Breast epithelium (tissue), 4 donors: ENCODE results near the gene PTPN14. TPM values are rescaled to one million over a fixed set of nuclear protein-coding genes. Genes with fewer than 3 reads are reported as not detected.
"Not testable (repeated sequence)": the region's sequence is repeated elsewhere in the genome, so short reads cannot be mapped to it uniquely, and the experiment has no call there.

Experiments
- DNase-seq, 2 donors: peaks; one replicate each; pipeline ENCODE4 v3.0.0-alpha.2; 2019; ENCODE audit warnings: low spot score in 2 of 2
- H3K27ac ChIP-seq, 2 donors: fragments of 200-600 bp; sonication (generic) in 1 of 2; one replicate each; pipeline ENCODE4 v1.5.1; 2016 to 2019; ENCODE audit warnings: mild to moderate bottlenecking in 1 of 2
- H3K27me3 ChIP-seq, 2 donors: fragments of 200-600 bp; sonication (generic) in 1 of 2; one replicate each; pipeline versions ENCODE4 v1.5.1 to v1.6.0; 2017 to 2019; ENCODE audit warnings: control low read depth in 1 of 2, mild to moderate bottlenecking in 1 of 2
- H3K36me3 ChIP-seq: fragments of 200-600 bp; one replicate; pipeline ENCODE4 v1.5.1; 2019
- H3K4me1 ChIP-seq, 2 donors: fragments of 200-600 bp; sonication (generic); one replicate each; pipeline ENCODE4 v1.5.1; 2016 to 2019; ENCODE audit warnings: control low read depth in 1 of 2
- H3K4me3 ChIP-seq, 3 donors: fragments of 200-600 bp; sonication (generic); 1 replicate in 2 of 3; 2 replicates in 1 of 3; pipeline ENCODE4 v1.5.1; 2016 to 2019; ENCODE audit warnings: mild to moderate bottlenecking in 3 of 3, moderate library complexity in 2 of 3
- H3K9me3 ChIP-seq, 2 donors: fragments of 200-600 bp; sonication (generic) in 1 of 2; one replicate each; pipeline ENCODE4 v1.5.1; 2016 to 2019; ENCODE audit warnings: control low read depth in 1 of 2
- POLR2A ChIP-seq: fragments of 450-650 bp; IDR thresholded peaks from one replicate; pipeline ENCODE4 v1.6.1; 2016; ENCODE audit warnings: antibody characterized with exemption, mild to moderate bottlenecking, moderate library complexity
- POLR2AphosphoS5 ChIP-seq, 3 donors: sonication (generic); formaldehyde crosslinking; IDR thresholded peaks; one replicate each; pipeline ENCODE4 v1.6.1; 2017; ENCODE audit warnings: antibody characterized with exemption in 3 of 3
- intact Hi-C: fragments of 100-400 bp; cut with DNase I; formaldehyde crosslinking; loops from one replicate; pipeline ENCODE4 v1.15.1; 2023; ENCODE audit warnings: low total_unique reads
- total RNA-seq, 3 donors: library from RNA; depleted of rRNA; stranded (reverse); fragments of >200 nt; gene quantifications; one replicate each; pipeline ENCODE4 v1.1.0, GENCODE V29; 2016
- TF ChIP-seq, protein P1 (sequence below), 3 donors: fragments of 450-650 bp; IDR thresholded peaks; one replicate each; pipeline ENCODE4 v1.5.1; 2016 to 2017; ENCODE audit warnings: antibody characterized with exemption in 3 of 3, mild to moderate bottlenecking in 3 of 3, moderate library complexity in 3 of 3

Gene PTPN14
- total RNA-seq, 3 donors from 2014 or later, result 30.4 to 57.4 (median 49.5) TPM

DNA sequence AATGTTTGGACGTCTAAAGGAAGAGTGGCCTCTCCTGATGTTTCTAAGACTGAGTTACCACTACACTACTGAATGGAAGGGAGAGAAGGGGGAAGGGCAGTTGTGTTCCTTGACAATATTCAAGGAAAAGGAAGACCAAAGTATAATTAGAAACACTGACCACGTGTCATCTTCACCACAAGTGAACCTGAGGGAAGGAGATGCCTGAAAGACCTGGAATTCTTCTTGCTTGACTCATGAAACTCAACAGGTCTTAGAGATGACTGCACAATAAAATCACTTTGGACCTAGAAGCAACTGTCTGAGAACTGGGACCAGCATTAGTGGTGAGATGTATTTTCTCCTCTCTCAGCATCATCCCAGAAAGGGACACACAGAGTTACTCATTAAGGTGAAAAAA, 56.7 kb downstream of the PTPN14 start:
- H3K27me3 ChIP-seq, result no peaks in the 10 kb centered on the region
- no peak overlapping the region for H3K4me3 ChIP-seq
- H3K36me3 ChIP-seq, result no peaks in the 10 kb centered on the region
- H3K27ac ChIP-seq, result peak overlapping the region in 1 of 2 donors; percentile 11
- H3K4me1 ChIP-seq, result no peaks in the 10 kb centered on the region
- TF ChIP-seq POLR2A (no peak), POLR2AphosphoS5 (IDR thresholded peaks at IDR 0.05) (no peak)
- TF ChIP-seq, protein P1, sequence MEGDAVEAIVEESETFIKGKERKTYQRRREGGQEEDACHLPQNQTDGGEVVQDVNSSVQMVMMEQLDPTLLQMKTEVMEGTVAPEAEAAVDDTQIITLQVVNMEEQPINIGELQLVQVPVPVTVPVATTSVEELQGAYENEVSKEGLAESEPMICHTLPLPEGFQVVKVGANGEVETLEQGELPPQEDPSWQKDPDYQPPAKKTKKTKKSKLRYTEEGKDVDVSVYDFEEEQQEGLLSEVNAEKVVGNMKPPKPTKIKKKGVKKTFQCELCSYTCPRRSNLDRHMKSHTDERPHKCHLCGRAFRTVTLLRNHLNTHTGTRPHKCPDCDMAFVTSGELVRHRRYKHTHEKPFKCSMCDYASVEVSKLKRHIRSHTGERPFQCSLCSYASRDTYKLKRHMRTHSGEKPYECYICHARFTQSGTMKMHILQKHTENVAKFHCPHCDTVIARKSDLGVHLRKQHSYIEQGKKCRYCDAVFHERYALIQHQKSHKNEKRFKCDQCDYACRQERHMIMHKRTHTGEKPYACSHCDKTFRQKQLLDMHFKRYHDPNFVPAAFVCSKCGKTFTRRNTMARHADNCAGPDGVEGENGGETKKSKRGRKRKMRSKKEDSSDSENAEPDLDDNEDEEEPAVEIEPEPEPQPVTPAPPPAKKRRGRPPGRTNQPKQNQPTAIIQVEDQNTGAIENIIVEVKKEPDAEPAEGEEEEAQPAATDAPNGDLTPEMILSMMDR (IDR thresholded peaks at IDR 0.05), result no peak
- H3K9me3 ChIP-seq, result no peaks in the 10 kb centered on the region
- no peak for DNase-seq
- intact Hi-C loops, result no loop called here

DNA sequence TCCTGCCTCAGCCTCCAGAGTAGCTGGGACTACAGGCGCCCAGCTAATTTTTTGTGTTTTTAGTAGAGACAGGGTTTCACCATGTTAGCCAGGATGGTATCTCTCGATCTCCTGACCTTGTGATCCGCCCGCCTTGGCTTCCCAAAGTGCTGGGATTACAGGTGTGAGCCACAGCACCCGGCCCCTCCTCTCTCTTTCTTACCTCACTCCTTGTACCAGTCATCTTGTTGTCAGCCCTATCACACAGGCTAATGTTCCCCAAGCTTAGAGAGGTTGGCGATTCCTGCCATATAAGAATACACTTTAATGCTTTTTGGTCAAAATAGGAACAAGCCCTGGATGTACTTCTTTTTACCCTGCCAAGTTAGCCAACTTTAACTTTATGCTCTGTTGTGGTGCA, 57.2 kb downstream of the PTPN14 start:
- peak overlapping the region in 1 of 2 donors; percentile 11 for H3K27ac ChIP-seq
- H3K36me3 ChIP-seq, H3K9me3 ChIP-seq, H3K27me3 ChIP-seq, H3K4me1 ChIP-seq, intact Hi-C loops, H3K4me3 ChIP-seq, DNase-seq: not testable (repeated sequence)

DNA sequence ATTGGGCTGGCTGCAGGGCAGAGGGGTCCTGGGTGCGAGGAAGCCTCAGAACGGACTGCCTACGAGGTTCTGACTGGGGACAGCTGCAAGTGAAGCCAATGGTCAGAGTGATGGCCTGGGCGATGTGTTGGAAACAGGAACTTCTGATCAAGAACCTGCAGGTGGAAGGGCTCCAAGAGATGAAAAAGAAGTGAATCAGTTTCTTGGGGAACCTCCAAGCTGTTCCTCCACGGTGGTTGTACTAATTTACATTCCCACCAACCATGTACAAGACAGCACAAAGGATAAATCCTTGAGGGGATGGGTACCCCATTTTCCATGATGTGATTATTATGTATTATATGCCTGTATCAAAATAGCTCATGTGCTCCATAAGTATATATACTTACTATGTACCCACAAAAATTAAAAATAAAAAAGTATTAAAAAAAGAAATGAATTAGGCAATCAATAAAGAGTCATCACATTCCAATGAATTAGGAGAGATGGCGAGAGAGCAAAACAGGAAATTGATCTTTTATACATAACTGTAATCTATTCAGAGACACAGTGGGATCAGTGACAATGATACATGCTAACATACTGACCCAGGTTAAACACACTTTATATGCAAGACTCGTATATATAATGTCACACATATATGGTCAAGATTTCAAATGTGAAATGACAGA, 58.1 kb downstream of the PTPN14 start:
- Histone ChIP-seq H3K36me3 (no peaks in the 10 kb centered on the region), H3K4me3 (no peak overlapping the region), H3K4me1 (no peaks in the 10 kb centered on the region), H3K27me3 (no peaks in the 10 kb centered on the region), H3K27ac (peak overlapping the region in 1 of 2 donors; percentile 5), H3K9me3 (no peaks in the 10 kb centered on the region)
- intact Hi-C loops, result no loop called here
- DNase-seq, result no peak
- TF ChIP-seq POLR2AphosphoS5 (IDR thresholded peaks at IDR 0.05), result no peak
- TF ChIP-seq, protein P1 (IDR thresholded peaks at IDR 0.05), result no peak
- TF ChIP-seq POLR2A, result no peak

DNA sequence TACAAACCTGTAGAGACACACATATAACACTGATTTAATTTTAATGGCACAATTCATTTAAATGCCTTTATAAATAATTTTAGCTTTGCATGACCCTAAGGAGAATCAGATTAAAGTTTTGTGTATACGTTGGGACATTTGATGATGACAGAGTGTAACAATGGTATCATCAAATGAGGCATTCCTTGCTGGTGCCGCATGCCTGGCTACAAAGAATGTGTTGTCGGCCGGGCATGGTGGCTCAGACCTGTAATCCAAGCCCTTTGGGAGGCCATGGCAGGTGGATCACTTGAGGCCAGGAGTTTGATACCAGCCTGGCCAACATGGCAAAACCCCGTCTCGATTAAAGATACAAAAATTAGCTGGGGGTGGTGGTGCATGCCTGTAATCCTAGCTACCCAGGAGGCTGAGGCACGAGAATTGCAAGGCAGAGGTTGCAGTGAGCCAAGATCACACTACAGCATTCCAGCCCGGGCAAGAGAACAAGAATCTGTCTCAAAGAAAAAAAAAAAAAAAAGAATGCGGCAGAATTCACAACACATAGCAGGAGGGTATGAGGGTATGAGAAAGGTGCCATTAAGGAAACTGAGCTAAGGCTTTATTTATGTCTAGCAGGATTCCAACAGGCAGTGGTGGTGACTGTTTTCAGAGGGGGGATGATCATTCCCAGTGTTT, 58.9 kb downstream of the PTPN14 start:
- Histone ChIP-seq H3K27ac (peak overlapping the region in 1 of 2 donors; percentile 5), H3K36me3 (no peaks in the 10 kb centered on the region), H3K27me3 (no peaks in the 10 kb centered on the region), H3K9me3 (no peaks in the 10 kb centered on the region), H3K4me3 (no peak overlapping the region), H3K4me1 (no peaks in the 10 kb centered on the region)
- TF ChIP-seq, protein P1 (IDR thresholded peaks at IDR 0.05), result no peak
- TF ChIP-seq POLR2AphosphoS5 (IDR thresholded peaks at IDR 0.05) (no peak), POLR2A (no peak)
- DNase-seq, result no peak
- intact Hi-C loops, result no loop called here

DNA sequence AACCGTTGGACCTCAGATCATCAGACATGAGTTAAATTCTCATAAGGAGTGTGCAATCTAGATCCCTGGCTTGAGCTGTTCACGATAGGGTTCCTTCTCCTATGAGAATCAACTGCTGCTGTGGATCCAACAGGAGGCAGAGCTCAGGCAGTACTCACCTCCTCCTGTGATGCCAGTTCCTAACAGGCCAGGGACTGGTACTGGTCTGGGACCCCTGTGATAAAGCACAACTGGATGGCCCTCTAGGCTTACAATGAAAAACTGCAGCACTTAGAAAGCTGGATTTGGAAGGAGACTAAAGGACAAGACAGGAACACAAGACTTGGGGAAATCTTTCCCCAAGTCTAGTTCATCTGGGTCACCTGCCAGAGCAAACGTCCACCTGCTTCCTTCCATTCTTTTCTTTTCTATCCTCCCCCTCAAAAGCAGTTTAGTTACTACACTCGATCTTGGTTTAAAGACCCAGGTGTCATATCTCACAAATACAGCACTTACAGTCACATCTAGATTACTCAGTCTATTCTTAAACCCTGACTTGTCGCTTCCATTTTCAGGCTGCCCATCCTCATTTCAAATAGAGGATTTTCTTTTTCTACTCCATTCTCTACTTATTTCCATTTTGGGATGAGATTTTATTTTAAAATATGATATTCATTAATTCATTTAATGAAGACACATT, 59.8 kb downstream of the PTPN14 start:
- Histone ChIP-seq H3K27ac (no peak overlapping the region), H3K9me3 (no peaks in the 10 kb centered on the region), H3K36me3 (no peaks in the 10 kb centered on the region), H3K27me3 (no peaks in the 10 kb centered on the region), H3K4me3 (no peak overlapping the region), H3K4me1 (no peaks in the 10 kb centered on the region)
- intact Hi-C loops, result no loop called here
- TF ChIP-seq POLR2AphosphoS5 (IDR thresholded peaks at IDR 0.05), result no peak
- no peak for TF ChIP-seq POLR2A
- TF ChIP-seq, protein P1 (IDR thresholded peaks at IDR 0.05), result no peak
- no peak for DNase-seq
